ENCODE data around the gene ZDHHC18.
A peak's percentile ranks its signal among the peaks of the same experiment; 100 is the strongest.
"Not testable (repeated sequence)": the region's sequence is repeated elsewhere in the genome, so short reads cannot be mapped to it uniquely, and the experiment has no call there.

ZDHHC18 gene

GRCh38 chr1:26856604-26857469 is 30.3 kb downstream of the ZDHHC18 start:
- FAIRE-seq (no peak), DNase-seq (ENCODE audit: insufficient read length, low spot score) (no peak)

GRCh38 chr1:26857473-26858060 is 31.1 kb downstream of the ZDHHC18 start:
- DNase-seq (ENCODE audit: insufficient read length, low spot score) (no peak), FAIRE-seq (no peak)

- DNase-seq (ENCODE audit: insufficient read length, low spot score): no peak
- no peak for FAIRE-seq
Measured at GRCh38 chr1:26858160-26858559, 31.7 kb downstream of the ZDHHC18 start.

GRCh38 chr1:26858891-26859640 is 32.6 kb downstream of the ZDHHC18 start:
- FAIRE-seq (no peak), DNase-seq (ENCODE audit: insufficient read length, low spot score) (no peak)

GRCh38 chr1:26861286-26861701 is 34.8 kb downstream of the ZDHHC18 start:
- FAIRE-seq: no peak
- peak; percentile 36 for DNase-seq (ENCODE audit: insufficient read length, low spot score)

GRCh38 chr1:26861889-26862378 is 35.4 kb downstream of the ZDHHC18 start:
- FAIRE-seq (no peak), DNase-seq (ENCODE audit: insufficient read length, low spot score) (no peak)

- DNase-seq (ENCODE audit: insufficient read length, low spot score) (no peak), FAIRE-seq (no peak)
Measured at GRCh38 chr1:26862781-26863684, 36.5 kb downstream of the ZDHHC18 start, which contains the start of gene SFN. TSS of gene SFN (plus strand) at chr1:26863149. CDS start at chr1:26863213, 64 bp downstream.

- no peak for FAIRE-seq
Measured at GRCh38 chr1:26863685-26864077, 37.2 kb downstream of the ZDHHC18 start.

GRCh38 chr1:26864610-26865480 is 38.4 kb downstream of the ZDHHC18 start:
- DNase-seq (ENCODE audit: insufficient read length, low spot score): peak; percentile 89
- FAIRE-seq: peak; percentile 83

More at GRCh38 chr1:26863685-26864077, 37.2 kb downstream of the ZDHHC18 start:
- no peak for DNase-seq (ENCODE audit: insufficient read length, low spot score)

- DNase-seq (ENCODE audit: insufficient read length, low spot score); FAIRE-seq: not testable (repeated sequence)
Measured at GRCh38 chr1:26873097-26873496, 46.6 kb downstream of the ZDHHC18 start.

GRCh38 chr1:26874896-26875295 is 48.4 kb downstream of the ZDHHC18 start:
- DNase-seq (ENCODE audit: insufficient read length, low spot score) (no peak), FAIRE-seq (no peak)

GRCh38 chr1:26877326-26877725 is 50.8 kb downstream of the ZDHHC18 start:
- DNase-seq (ENCODE audit: insufficient read length, low spot score) (no peak), FAIRE-seq (no peak)

- DNase-seq (ENCODE audit: insufficient read length, low spot score): no peak
- FAIRE-seq: no peak
Measured at GRCh38 chr1:26879793-26880192, 53.3 kb downstream of the ZDHHC18 start.

GRCh38 chr1:26881611-26882010 is 55.1 kb downstream of the ZDHHC18 start:
- FAIRE-seq: not testable (repeated sequence)

GRCh38 chr1:26882696-26883463 is 56.4 kb downstream of the ZDHHC18 start:
- FAIRE-seq: no peak
- no peak for DNase-seq (ENCODE audit: insufficient read length, low spot score)

More at GRCh38 chr1:26881611-26882010, 55.1 kb downstream of the ZDHHC18 start:
- DNase-seq (ENCODE audit: insufficient read length, low spot score): not testable (repeated sequence)

GRCh38 chr1:26887125-26887524 is 60.6 kb downstream of the ZDHHC18 start:
- FAIRE-seq (no peak), DNase-seq (ENCODE audit: insufficient read length, low spot score) (no peak)

- no peak for FAIRE-seq
Measured at GRCh38 chr1:26888231-26888630, 61.7 kb downstream of the ZDHHC18 start.

More at GRCh38 chr1:26888231-26888630, 61.7 kb downstream of the ZDHHC18 start:
- DNase-seq (ENCODE audit: insufficient read length, low spot score): no peak

Measured in HTR-8/SVneo (cell line).